Sigmoid colon (tissue), 4 donors: ENCODE results near the gene SLC16A6.

ENCODE experiments used
- EP300 ChIP-seq, 4 donors: sonication (generic); formaldehyde crosslinking; IDR thresholded peaks; one replicate each; pipeline ENCODE4 v1.6.1; 2017; ENCODE audit warnings: antibody characterized with exemption in 4 of 4
- POLR2A ChIP-seq, 2 donors: fragments of 450-650 bp; IDR thresholded peaks; one replicate each; pipeline ENCODE4 v1.6.1; 2016; ENCODE audit warnings: antibody characterized with exemption in 2 of 2, mild to moderate bottlenecking in 2 of 2, moderate library complexity in 2 of 2
- TF ChIP-seq, protein P1 (sequence below), 4 experiments: fragments of 450-650 bp in 3 of 4; fragments of 200-600 bp in 1 of 4; IDR thresholded peaks; one replicate each; pipeline ENCODE4 v1.5.1; 2016 to 2019; ENCODE audit warnings: antibody characterized with exemption in 4 of 4, mild to moderate bottlenecking in 3 of 4, moderate library complexity in 2 of 4

GRCh38 chr17:68288375-68288774 is 2.6 kb downstream of the SLC16A6 start:
- TF ChIP-seq EP300 (IDR thresholded peaks at IDR 0.05) (no peak), POLR2A (IDR thresholded peaks at IDR 0.05) (no peak)
- TF ChIP-seq, protein P1, sequence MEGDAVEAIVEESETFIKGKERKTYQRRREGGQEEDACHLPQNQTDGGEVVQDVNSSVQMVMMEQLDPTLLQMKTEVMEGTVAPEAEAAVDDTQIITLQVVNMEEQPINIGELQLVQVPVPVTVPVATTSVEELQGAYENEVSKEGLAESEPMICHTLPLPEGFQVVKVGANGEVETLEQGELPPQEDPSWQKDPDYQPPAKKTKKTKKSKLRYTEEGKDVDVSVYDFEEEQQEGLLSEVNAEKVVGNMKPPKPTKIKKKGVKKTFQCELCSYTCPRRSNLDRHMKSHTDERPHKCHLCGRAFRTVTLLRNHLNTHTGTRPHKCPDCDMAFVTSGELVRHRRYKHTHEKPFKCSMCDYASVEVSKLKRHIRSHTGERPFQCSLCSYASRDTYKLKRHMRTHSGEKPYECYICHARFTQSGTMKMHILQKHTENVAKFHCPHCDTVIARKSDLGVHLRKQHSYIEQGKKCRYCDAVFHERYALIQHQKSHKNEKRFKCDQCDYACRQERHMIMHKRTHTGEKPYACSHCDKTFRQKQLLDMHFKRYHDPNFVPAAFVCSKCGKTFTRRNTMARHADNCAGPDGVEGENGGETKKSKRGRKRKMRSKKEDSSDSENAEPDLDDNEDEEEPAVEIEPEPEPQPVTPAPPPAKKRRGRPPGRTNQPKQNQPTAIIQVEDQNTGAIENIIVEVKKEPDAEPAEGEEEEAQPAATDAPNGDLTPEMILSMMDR (IDR thresholded peaks at IDR 0.05), result no peak
